GM12878 (cell line): ENCODE data around the gene PRKCB. TPM values are rescaled to one million over a fixed set of nuclear protein-coding genes. Genes with fewer than 3 reads are reported as not detected.
"Not testable (repeated sequence)": the region's sequence is repeated elsewhere in the genome, so short reads cannot be mapped to it uniquely, and the experiment has no call there.

Experiments
- ATAC-seq: fragments of 200-7000 bp; cut with Tn5 transposase; 3 replicates; pipeline ENCODE4 v1.9.1; 2020; ENCODE audit warnings: mild to moderate bottlenecking, moderate library complexity
- BruUV-seq: library from RNA; stranded (reverse); fragments of 400-500 nt; replicated peaks from 2 replicates; lab custom pipeline; 2021; lab: Mats Ljungman, UMichigan
- CTCF ChIA-PET: fragments of 300-600 bp; sonication (Branson Sonifier 250); formaldehyde crosslinking; extraction: SDS; loops from one replicate; lab custom pipeline; 2021; ENCODE audit warnings: inconsistent platforms; lab: Yijun Ruan, JAX
- POLR2A ChIA-PET: fragments of 350-600 bp; formaldehyde crosslinking; extraction: SDS; loops from one replicate; lab custom pipeline; 2021; ENCODE audit warnings: inconsistent platforms; lab: Charles Lee
- RAD21 ChIA-PET: fragments of 300-600 bp; sonication (Branson Sonifier 250); formaldehyde crosslinking; loops from one replicate; lab custom pipeline; 2023; ENCODE audit warnings: antibody characterized with exemption; ENCODE audit not compliant: unreplicated experiment; lab: Charles Lee
- SMC1A ChIA-PET: fragments of 300-600 bp; sonication (Branson Sonifier 250); formaldehyde crosslinking; loops from one replicate; lab custom pipeline; 2023; ENCODE audit not compliant: unreplicated experiment, uncharacterized antibody; lab: Charles Lee
- DNase-seq: peaks from one replicate; pipeline ENCODE4 v3.0.0-alpha.2; 2011; ENCODE audit warnings: low read depth, low spot score
- FAIRE-seq: peaks from 3 replicates; lab custom pipeline; 2011; peaks lifted over from hg19 to GRCh38; lab: Jason Lieb, UNC
- H2AFZ ChIP-seq: 2 replicates; pipeline ENCODE4 v1.6.0; 2011; ENCODE audit warnings: low read depth, low read length, control low read depth; ENCODE audit not compliant: control insufficient read depth
- H3K27ac ChIP-seq: 2 replicates; pipeline ENCODE4 v1.5.1; 2011; ENCODE audit warnings: control low read depth; ENCODE audit not compliant: control insufficient read depth, insufficient read depth
- H3K27me3 ChIP-seq, 2 experiments: replicated peaks in 1 of 2; 2 replicates each; pipeline versions ENCODE4 v1.6.0 to v1.6.1; 2011; ENCODE audit warnings: low read length in 1 of 2; ENCODE audit not compliant: control insufficient read depth in 2 of 2, insufficient read depth in 2 of 2
- H3K36me3 ChIP-seq, 2 experiments: 2 replicates each; pipeline ENCODE4 v1.5.1; 2011; ENCODE audit warnings: low read length in 1 of 2; ENCODE audit not compliant: control insufficient read depth in 2 of 2, insufficient read depth in 2 of 2
- H3K4me1 ChIP-seq: 2 replicates; pipeline ENCODE4 v1.6.1; 2011; ENCODE audit warnings: mild to moderate bottlenecking, low read length, moderate library complexity, mixed read lengths; ENCODE audit not compliant: control insufficient read depth, insufficient read depth
- H3K4me2 ChIP-seq: 2 replicates; pipeline ENCODE4 v1.6.0; 2011; ENCODE audit warnings: control low read depth; ENCODE audit not compliant: control insufficient read depth, insufficient read depth
- H3K4me3 ChIP-seq: fragments of 200-600 bp; sonication (generic); 2 replicates; pipeline ENCODE4 v1.5.1; 2016
- H3K79me2 ChIP-seq: 2 replicates; pipeline ENCODE4 v1.6.0; 2011; ENCODE audit warnings: low read length; ENCODE audit not compliant: control insufficient read depth, insufficient read depth
- H3K9ac ChIP-seq: 2 replicates; pipeline ENCODE4 v1.8.0; 2011; ENCODE audit warnings: low read length, control low read depth, mixed read lengths; ENCODE audit not compliant: control insufficient read depth, insufficient read depth
- H3K9me3 ChIP-seq: replicated peaks from 3 replicates; pipeline ENCODE4 v1.5.1; 2011; ENCODE audit warnings: mild to moderate bottlenecking, low read length; ENCODE audit not compliant: control insufficient read depth, insufficient read depth
- H4K20me1 ChIP-seq: 2 replicates; pipeline ENCODE4 v1.6.0; 2011; ENCODE audit not compliant: control insufficient read depth, insufficient read depth
- CEBPB ChIP-seq, 2 experiments: fragments of 150-350 bp in 1 of 2; IDR thresholded peaks; 2 replicates each; pipeline ENCODE4 v1.6.1; 2012 to 2014; ENCODE audit warnings: low read depth in 2 of 2, low read length in 2 of 2, borderline replicate concordance in 1 of 2, inconsistent platforms in 1 of 2
- HDAC6 ChIP-seq: fragments of 200-600 bp; sonication (generic); IDR thresholded peaks from one replicate; pipeline ENCODE4 v1.8.0; 2017; ENCODE audit warnings: antibody characterized with exemption; ENCODE audit not compliant: unreplicated experiment
- HDGF ChIP-seq: fragments of 450-650 bp; IDR thresholded peaks from 2 replicates; pipeline ENCODE4 v1.6.1; 2016; ENCODE audit warnings: antibody characterized with exemption
- KAT2A ChIP-seq: conservative IDR thresholded peaks from 2 replicates; pipeline ENCODE4 v1.6.1; 2011; ENCODE audit warnings: low read depth, low read length; ENCODE audit not compliant: control insufficient read depth
- LARP7 ChIP-seq: fragments of 450-650 bp; IDR thresholded peaks from 2 replicates; pipeline ENCODE4 v1.6.1; 2017; ENCODE audit warnings: mild to moderate bottlenecking
- MYC ChIP-seq: IDR thresholded peaks from 2 replicates; pipeline ENCODE4 v1.6.1; 2011; ENCODE audit warnings: mild to moderate bottlenecking, low read length, moderate library complexity, inconsistent platforms; ENCODE audit not compliant: insufficient read depth, insufficient replicate concordance, insufficient read length, severe bottlenecking
- WGBS: methylation state at CpG from one replicate; pipeline ENCODE4 v1.1.6; 2016; ENCODE audit warnings: low lambda C conversion rate; ENCODE audit not compliant: insufficient replicate concordance, insufficient coverage; ENCODE audit errors: missing lambda C conversion rate; 5-methylcytosine and 5-hydroxymethylcytosine counted together
- in situ Hi-C: fragments of 300-500 bp; cut with MboI; formaldehyde crosslinking; loops from 9 replicates; pipeline ENCODE4 v1.14.3; 2018; ENCODE audit warnings: mixed read lengths
- intact Hi-C: fragments of 100-400 bp; cut with micrococcal nuclease; formaldehyde crosslinking; loops from one replicate; pipeline ENCODE4 v1.14.2; 2022; ENCODE audit not compliant: unreplicated experiment
- polyA plus RNA-seq, 11 experiments: library from polyadenylated mRNA; depleted of rRNA in 4 of 11; unstranded in 6 of 11; stranded (reverse) in 5 of 11; fragments of >200 nt; fragmentation: Nextera tagmentation in 4 of 11; fragmentation: Illumina TruSeq in 1 of 11; extraction: Ambion mirVana in 4 of 11; extraction: Trizol in 1 of 11; gene quantifications; 1 replicate in 1 of 11; 2 replicates in 10 of 11; pipeline versions ENCODE4 v1.2.1 to v1.2.3, GENCODE V29; 2011 to 2016; ENCODE audit warnings: inconsistent platforms in 2 of 11, missing spikeins in 2 of 11, low read depth in 1 of 11
- total RNA-seq, 4 experiments: library from RNA; depleted of rRNA in 3 of 4; stranded (reverse); fragments of >200 nt in 3 of 4; fragmentation: Illumina TruSeq in 1 of 4; extraction: Trizol in 1 of 4; gene quantifications; 2 replicates each; pipeline versions ENCODE4 v1.2.1 to v1.2.3, GENCODE V29; 2013 to 2021
- TF ChIP-seq, protein P1 (sequence below): fragments of 450-650 bp; conservative IDR thresholded peaks from 2 replicates; pipeline ENCODE4 v1.6.1; 2017; ENCODE audit warnings: mild to moderate bottlenecking, moderate library complexity
- TF ChIP-seq, protein P2 (sequence below): fragments of 450-650 bp; formaldehyde crosslinking; IDR thresholded peaks from 2 replicates; pipeline ENCODE4 v1.4.0; 2022; ENCODE audit warnings: mild to moderate bottlenecking, moderate library complexity

The PRKCB gene
- total and polyA plus RNA-seq, 10 of the 15 experiments (the other 5 are each of a cell fraction or from before 2014, with no cell fraction given) = 21.4 to 158 (median 97.3) TPM

DNA sequence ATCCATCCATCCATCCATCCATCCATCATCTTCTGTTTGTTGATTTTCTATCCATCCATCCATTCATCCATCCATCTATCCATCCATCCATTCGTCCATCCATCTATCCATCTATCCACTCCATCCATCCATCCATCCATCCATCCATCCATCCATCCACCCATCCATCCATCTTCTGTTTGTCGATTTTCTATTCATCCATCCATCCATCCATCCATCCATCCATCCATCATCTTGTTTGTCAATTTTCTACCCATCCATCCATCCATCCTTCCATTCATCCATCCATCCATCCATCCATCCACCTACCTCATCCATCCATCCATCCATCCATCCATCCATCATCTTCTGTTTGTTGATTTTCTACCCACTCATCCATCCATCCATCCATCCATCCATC is 97.9 kb downstream of the PRKCB start:
- 0 out of 2 replicates have a peak, but pooled peaks have one; percentile 27 for TF ChIP-seq HDGF
- H3K79me2 ChIP-seq = peaks cover 22% of the 10 kb centered on the region
- H3K27me3 ChIP-seq, H3K9me3 ChIP-seq, FAIRE-seq, ATAC-seq, H3K4me1 ChIP-seq, H4K20me1 ChIP-seq, in situ Hi-C loops, BruUV-seq, intact Hi-C loops, H3K4me3 ChIP-seq, H2AFZ ChIP-seq, DNase-seq, H3K9ac ChIP-seq, H3K27ac ChIP-seq, H3K4me2 ChIP-seq: not testable (repeated sequence)
- peaks cover 2 to 15% of the 10 kb centered on the region in 2 experiments; a peak in 3 of 4 replicates for H3K36me3 ChIP-seq
- POLR2A ChIA-PET = interaction anchor here (0.8 kb wide), 1 partner anchor 22 kb away, joined by 3 read pairs; no protein-coding TSS in a partner anchor
- SMC1A ChIA-PET = interaction anchor here (1.2 kb wide), 1 partner anchor 78 kb away, joined by 3 read pairs; no protein-coding TSS in a partner anchor
- RAD21 ChIA-PET = interaction anchor here (1.0 kb wide), 1 partner anchor 88 kb away, joined by 3 read pairs; no protein-coding TSS in a partner anchor
- 73% methylated on average over 2 of the region's 2 CpGs for WGBS
- CTCF ChIA-PET = interaction anchor here (0.7 kb wide), 1 partner anchor 44 kb away, joined by 3 read pairs; no protein-coding TSS in a partner anchor

DNA sequence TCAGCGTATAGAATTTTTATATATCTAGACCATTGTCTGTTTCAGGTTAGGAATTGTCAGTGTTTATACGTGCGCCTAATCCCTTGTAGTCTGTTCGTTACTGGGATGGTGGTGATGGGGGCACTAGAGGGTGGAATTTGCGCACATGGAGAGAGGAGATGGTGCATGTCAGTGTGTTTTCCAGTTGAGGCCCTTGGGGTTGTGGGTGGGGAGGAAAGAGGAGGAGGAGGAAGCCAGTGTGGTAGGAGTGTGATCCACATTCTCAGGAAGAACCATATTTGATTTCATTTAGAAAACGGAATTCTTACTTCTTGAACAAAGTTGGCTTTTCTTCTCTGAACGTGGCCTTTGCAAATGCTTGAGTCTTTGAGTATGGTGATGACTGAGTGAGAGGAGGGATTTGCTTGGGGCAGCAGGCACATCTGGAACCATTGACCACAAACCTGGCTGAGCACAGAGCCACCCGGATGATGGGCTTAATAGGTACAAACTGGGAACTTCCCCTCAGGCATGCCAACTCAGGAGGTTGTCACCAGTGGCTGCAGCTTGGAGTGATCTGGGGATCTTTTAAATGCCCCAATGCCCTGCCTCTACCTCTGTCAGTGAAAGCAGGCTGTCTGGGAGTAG is 98.9 kb downstream of the PRKCB start:
- ChIA-PET POLR2A (interaction anchor here (0.8 kb wide), 1 partner anchor 21 kb away, joined by 3 read pairs; no protein-coding TSS in a partner anchor), CTCF (interaction anchor here (0.6 to 0.7 kb wide), 2 partner anchors 56 to 68 kb away, joined by 3 to 5 read pairs; no protein-coding TSS in a partner anchor), SMC1A (interaction anchor here (0.7 to 1.1 kb wide), 2 partner anchors 10 to 12 kb away, joined by 3 to 4 read pairs; no protein-coding TSS in a partner anchor), RAD21 (interaction anchor here (1.0 kb wide), 1 partner anchor 89 kb away, joined by 3 read pairs; no protein-coding TSS in a partner anchor)
- no peak for TF ChIP-seq MYC
- no peak for TF ChIP-seq HDAC6
- no peak for TF ChIP-seq CEBPB (IDR thresholded peaks at IDR 0.05; ENCODE audit: borderline replicate concordance in 1 of 2, low read depth in 2 of 2, low read length in 2 of 2)
- TF ChIP-seq, protein P1, sequence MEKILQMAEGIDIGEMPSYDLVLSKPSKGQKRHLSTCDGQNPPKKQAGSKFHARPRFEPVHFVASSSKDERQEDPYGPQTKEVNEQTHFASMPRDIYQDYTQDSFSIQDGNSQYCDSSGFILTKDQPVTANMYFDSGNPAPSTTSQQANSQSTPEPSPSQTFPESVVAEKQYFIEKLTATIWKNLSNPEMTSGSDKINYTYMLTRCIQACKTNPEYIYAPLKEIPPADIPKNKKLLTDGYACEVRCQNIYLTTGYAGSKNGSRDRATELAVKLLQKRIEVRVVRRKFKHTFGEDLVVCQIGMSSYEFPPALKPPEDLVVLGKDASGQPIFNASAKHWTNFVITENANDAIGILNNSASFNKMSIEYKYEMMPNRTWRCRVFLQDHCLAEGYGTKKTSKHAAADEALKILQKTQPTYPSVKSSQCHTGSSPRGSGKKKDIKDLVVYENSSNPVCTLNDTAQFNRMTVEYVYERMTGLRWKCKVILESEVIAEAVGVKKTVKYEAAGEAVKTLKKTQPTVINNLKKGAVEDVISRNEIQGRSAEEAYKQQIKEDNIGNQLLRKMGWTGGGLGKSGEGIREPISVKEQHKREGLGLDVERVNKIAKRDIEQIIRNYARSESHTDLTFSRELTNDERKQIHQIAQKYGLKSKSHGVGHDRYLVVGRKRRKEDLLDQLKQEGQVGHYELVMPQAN = no peak
- TF ChIP-seq KAT2A = no peak
- TF ChIP-seq, protein P2, sequence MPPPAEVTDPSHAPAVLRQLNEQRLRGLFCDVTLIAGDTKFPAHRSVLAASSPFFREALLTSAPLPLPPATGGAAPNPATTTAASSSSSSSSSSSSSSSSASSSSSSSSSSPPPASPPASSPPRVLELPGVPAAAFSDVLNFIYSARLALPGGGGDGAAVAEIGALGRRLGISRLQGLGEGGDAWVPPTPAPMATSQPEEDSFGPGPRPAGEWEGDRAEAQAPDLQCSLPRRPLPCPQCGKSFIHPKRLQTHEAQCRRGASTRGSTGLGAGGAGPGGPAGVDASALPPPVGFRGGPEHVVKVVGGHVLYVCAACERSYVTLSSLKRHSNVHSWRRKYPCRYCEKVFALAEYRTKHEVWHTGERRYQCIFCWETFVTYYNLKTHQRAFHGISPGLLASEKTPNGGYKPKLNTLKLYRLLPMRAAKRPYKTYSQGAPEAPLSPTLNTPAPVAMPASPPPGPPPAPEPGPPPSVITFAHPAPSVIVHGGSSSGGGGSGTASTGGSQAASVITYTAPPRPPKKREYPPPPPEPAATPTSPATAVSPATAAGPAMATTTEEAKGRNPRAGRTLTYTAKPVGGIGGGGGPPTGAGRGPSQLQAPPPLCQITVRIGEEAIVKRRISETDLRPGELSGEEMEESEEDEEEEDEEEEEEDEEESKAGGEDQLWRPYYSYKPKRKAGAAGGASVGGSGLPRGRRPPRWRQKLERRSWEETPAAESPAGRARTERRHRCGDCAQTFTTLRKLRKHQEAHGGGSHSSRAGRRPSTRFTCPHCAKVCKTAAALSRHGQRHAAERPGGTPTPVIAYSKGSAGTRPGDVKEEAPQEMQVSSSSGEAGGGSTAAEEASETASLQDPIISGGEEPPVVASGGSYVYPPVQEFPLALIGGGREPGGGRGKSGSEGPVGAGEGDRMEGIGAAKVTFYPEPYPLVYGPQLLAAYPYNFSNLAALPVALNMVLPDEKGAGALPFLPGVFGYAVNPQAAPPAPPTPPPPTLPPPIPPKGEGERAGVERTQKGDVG (CRISPR knock-in tag) = no peak
- no peak for TF ChIP-seq LARP7
- no peak for DNase-seq
- no peaks in the 10 kb centered on the region for H3K4me1 ChIP-seq
- no peaks in the 10 kb centered on the region; the same call in 1 of the 2 replicates for H4K20me1 ChIP-seq
- ATAC-seq = no peak
- H3K9me3 ChIP-seq = no peaks in the 10 kb centered on the region
- H2AFZ ChIP-seq = no peak overlapping the region
- in situ Hi-C loops (no loop called here), intact Hi-C loops (no loop called here)
- H3K79me2 ChIP-seq = peaks cover 20% of the 10 kb centered on the region
- H3K4me2 ChIP-seq = no peak overlapping the region
- peaks cover 2 to 15% of the 10 kb centered on the region in 2 experiments; a peak in 3 of 4 replicates for H3K36me3 ChIP-seq
- 93% methylated on average over 8 of the region's 8 CpGs for WGBS
- H3K4me3 ChIP-seq = no peak overlapping the region
- no peak overlapping the region for H3K9ac ChIP-seq
- no peak for FAIRE-seq
- H3K27ac ChIP-seq = no peak overlapping the region
- no TSS peak for BruUV-seq
- H3K27me3 ChIP-seq = no peaks in the 10 kb centered on the region
